NCI-H446 (cell line): Measurements from ENCODE around the gene PLA2G6.
"Not testable (repeated sequence)": the region's sequence is repeated elsewhere in the genome, so short reads cannot be mapped to it uniquely, and the experiment has no call there.

ENCODE experiments used
- DNase-seq, 2 experiments: peaks; one replicate each; lab custom pipeline; 2025; lab: John Stamatoyannopoulos, UW

Gene PLA2G6

GRCh38 chr22:38165922-38166593 lies 15.6 kb downstream of the PLA2G6 start:
- DNase-seq, result no peak

- DNase-seq, result no peak
Measured at GRCh38 chr22:38164551-38164918, 17.1 kb downstream of the PLA2G6 start.

- no peak for DNase-seq
Measured at GRCh38 chr22:38163844-38164550, 17.6 kb downstream of the PLA2G6 start.

- DNase-seq, result no peak
Measured at GRCh38 chr22:38162881-38163843, 18.5 kb downstream of the PLA2G6 start.

GRCh38 chr22:38155703-38156102 lies 25.9 kb downstream of the PLA2G6 start:
- no peak for DNase-seq

GRCh38 chr22:38154563-38154915 lies 27.1 kb downstream of the PLA2G6 start:
- not testable (repeated sequence) for DNase-seq

GRCh38 chr22:38153821-38154562 lies 27.6 kb downstream of the PLA2G6 start:
- DNase-seq, result peak in 1 of 2 experiments; percentile 76

- DNase-seq, result no peak
Measured at GRCh38 chr22:38151126-38151500, 30.5 kb downstream of the PLA2G6 start.

- DNase-seq, result no peak
Measured at GRCh38 chr22:38148245-38148644, 33.4 kb downstream of the PLA2G6 start.

GRCh38 chr22:38146166-38146565 lies 35.5 kb downstream of the PLA2G6 start:
- not testable (repeated sequence) for DNase-seq

GRCh38 chr22:38144025-38144405 lies 37.6 kb downstream of the PLA2G6 start:
- DNase-seq, result no peak

- DNase-seq, result no peak
Measured at GRCh38 chr22:38142606-38143005, 39.0 kb downstream of the PLA2G6 start.

- DNase-seq, result no peak
Measured at GRCh38 chr22:38141217-38141973, 40.2 kb downstream of the PLA2G6 start.

GRCh38 chr22:38139901-38140300 lies 41.7 kb downstream of the PLA2G6 start:
- DNase-seq, result no peak

GRCh38 chr22:38138961-38139360 lies 42.7 kb downstream of the PLA2G6 start:
- DNase-seq, result no peak

- no peak for DNase-seq
Measured at GRCh38 chr22:38137876-38138687, 43.5 kb downstream of the PLA2G6 start.

- DNase-seq, result no peak
Measured at GRCh38 chr22:38136607-38137006, 45.0 kb downstream of the PLA2G6 start.

GRCh38 chr22:38135133-38135706 lies 46.4 kb downstream of the PLA2G6 start:
- no peak for DNase-seq

GRCh38 chr22:38133331-38133730 lies 48.3 kb downstream of the PLA2G6 start:
- no peak for DNase-seq

- DNase-seq, result no peak
Measured at GRCh38 chr22:38132794-38133193, 48.8 kb downstream of the PLA2G6 start.
